WERI-Rb-1 (cell line): Measurements from ENCODE around the gene SRP68.

Source experiments
- DNase-seq: peaks from one replicate; pipeline ENCODE4 v3.0.0-alpha.2; 2020
- H3K27ac ChIP-seq: fragments of 250-450 bp; sonication (Bioruptor Pico); 2 replicates; pipeline ENCODE4 v1.5.1; 2020; ENCODE audit warnings: mild to moderate bottlenecking, moderate library complexity
- H3K27me3 ChIP-seq: fragments of 250-450 bp; sonication (Bioruptor Pico); 2 replicates; pipeline ENCODE4 v1.5.1; 2021; ENCODE audit warnings: mild to moderate bottlenecking, low read depth, moderate library complexity; ENCODE audit not compliant: insufficient read depth, severe bottlenecking
- H3K36me3 ChIP-seq: fragments of 250-450 bp; sonication (Bioruptor Pico); 2 replicates; pipeline ENCODE4 v1.5.1; 2020; ENCODE audit warnings: mild to moderate bottlenecking, moderate library complexity
- H3K4me3 ChIP-seq: 2 replicates; pipeline ENCODE4 v1.5.1; 2011; ENCODE audit warnings: low read depth, mild to moderate bottlenecking, control low read depth, low read length
- H3K9me3 ChIP-seq: fragments of 250-450 bp; sonication (Bioruptor Pico); 2 replicates; pipeline ENCODE4 v1.5.1; 2021; ENCODE audit warnings: mild to moderate bottlenecking, moderate library complexity; ENCODE audit not compliant: severe bottlenecking
- TF ChIP-seq, protein P1 (sequence below): IDR thresholded peaks from 2 replicates; pipeline ENCODE4 v1.5.1; 2011; ENCODE audit warnings: low read depth, mild to moderate bottlenecking, control low read depth, inconsistent platforms, low read length

Gene SRP68

DNA sequence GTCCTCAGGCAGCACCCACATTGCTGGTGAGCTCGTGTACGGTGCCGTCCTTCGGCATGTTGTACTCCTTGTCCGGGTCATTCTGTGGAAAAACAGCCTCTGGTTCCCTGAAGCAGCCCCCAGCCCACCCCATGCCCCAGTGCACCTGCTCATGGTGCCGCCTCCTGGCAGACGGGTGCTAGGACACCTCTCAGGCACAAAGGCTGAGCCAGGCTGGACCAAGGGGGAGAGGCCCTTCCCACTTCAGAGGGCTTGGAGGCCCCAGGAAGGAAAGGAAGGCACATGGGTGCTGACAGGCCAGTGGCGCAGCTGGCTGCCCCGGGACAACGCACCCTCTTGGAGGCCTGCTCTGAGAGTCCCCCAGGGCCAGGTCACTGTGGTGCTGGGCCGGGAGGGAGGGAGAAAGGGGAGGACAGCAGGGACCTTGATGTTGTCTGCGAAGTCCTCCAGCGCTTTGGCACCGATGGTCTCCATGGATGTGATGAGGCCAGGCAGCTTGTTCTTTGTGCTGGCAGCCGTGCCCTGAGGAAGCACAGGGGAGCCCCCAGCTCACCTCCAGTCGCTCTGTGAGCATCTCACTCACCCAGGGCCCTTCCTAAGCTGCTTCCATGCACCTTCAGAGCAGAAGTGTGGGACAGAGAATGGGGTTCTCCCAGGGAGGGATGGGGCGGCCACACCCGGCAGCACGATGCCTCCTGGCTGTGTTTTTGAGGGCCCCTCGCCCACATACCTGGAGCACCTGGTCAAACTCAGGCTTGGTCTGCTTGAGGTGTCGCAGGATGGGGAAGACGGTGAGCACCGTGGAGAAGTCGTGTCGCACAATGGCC, 15.9 kb upstream of the SRP68 start:
- Histone ChIP-seq H3K27ac (no peak overlapping the region), H3K4me3 (no peak overlapping the region), H3K9me3 (no peaks in the 10 kb centered on the region), H3K27me3 (no peaks in the 10 kb centered on the region), H3K36me3 (peaks cover 99% of the 10 kb centered on the region)
- DNase-seq = peak; percentile 63
- TF ChIP-seq, protein P1, sequence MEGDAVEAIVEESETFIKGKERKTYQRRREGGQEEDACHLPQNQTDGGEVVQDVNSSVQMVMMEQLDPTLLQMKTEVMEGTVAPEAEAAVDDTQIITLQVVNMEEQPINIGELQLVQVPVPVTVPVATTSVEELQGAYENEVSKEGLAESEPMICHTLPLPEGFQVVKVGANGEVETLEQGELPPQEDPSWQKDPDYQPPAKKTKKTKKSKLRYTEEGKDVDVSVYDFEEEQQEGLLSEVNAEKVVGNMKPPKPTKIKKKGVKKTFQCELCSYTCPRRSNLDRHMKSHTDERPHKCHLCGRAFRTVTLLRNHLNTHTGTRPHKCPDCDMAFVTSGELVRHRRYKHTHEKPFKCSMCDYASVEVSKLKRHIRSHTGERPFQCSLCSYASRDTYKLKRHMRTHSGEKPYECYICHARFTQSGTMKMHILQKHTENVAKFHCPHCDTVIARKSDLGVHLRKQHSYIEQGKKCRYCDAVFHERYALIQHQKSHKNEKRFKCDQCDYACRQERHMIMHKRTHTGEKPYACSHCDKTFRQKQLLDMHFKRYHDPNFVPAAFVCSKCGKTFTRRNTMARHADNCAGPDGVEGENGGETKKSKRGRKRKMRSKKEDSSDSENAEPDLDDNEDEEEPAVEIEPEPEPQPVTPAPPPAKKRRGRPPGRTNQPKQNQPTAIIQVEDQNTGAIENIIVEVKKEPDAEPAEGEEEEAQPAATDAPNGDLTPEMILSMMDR = peak; percentile 61

DNA sequence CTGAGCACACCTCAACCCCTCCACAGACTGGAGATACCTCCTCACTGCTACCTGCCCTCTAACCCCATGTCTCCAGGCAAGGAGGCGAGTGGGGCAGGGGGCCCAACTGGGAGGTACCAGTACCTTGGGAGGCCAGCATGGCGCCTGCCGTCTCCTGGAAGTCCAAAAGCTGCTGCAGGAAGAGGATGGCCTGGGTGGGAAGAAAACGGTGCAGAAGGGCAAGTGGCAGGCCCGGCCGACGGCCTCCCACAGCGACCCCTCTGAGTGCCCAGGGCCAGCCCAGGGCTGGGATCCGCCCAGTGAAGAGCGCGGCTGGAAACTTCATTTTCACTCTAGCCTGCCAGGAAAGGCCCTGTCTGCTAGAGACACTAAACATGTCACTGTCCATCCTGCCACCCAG, 15.2 kb upstream of the SRP68 start:
- H3K36me3 ChIP-seq = peaks cover 97% of the 10 kb centered on the region
- TF ChIP-seq, protein P1 = no peak

DNA sequence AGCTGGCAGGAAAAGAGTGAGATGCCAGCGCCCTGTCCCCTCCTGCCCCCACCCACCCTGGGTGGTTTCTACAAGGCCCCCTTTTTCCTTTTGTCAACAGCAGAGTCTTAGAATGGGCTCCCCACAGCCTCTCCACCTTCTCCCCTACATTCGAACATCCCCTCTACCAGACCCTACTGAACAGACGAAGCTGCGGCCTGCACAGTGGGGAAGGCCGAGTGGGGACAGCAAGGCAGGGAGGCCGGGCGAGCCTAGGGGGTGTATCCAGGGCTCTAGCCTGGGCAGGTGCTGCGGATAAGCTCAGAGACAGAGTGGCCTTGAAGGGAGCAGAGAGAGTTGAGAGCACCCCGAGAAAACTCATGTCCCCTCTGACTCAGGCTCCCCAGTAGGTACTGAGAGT, 14.1 kb upstream of the SRP68 start:
- Histone ChIP-seq H3K9me3 (no peaks in the 10 kb centered on the region), H3K4me3 (no peak overlapping the region), H3K27me3 (no peaks in the 10 kb centered on the region), H3K27ac (no peak overlapping the region), H3K36me3 (peaks cover 95% of the 10 kb centered on the region)
- TF ChIP-seq, protein P1 = no peak
- DNase-seq = no peak

More for the DNA sequence above, 15.2 kb upstream of the SRP68 start:
- no peak for DNase-seq
- Histone ChIP-seq H3K27me3 (no peaks in the 10 kb centered on the region), H3K27ac (no peak overlapping the region), H3K9me3 (no peaks in the 10 kb centered on the region), H3K4me3 (no peak overlapping the region)

DNA sequence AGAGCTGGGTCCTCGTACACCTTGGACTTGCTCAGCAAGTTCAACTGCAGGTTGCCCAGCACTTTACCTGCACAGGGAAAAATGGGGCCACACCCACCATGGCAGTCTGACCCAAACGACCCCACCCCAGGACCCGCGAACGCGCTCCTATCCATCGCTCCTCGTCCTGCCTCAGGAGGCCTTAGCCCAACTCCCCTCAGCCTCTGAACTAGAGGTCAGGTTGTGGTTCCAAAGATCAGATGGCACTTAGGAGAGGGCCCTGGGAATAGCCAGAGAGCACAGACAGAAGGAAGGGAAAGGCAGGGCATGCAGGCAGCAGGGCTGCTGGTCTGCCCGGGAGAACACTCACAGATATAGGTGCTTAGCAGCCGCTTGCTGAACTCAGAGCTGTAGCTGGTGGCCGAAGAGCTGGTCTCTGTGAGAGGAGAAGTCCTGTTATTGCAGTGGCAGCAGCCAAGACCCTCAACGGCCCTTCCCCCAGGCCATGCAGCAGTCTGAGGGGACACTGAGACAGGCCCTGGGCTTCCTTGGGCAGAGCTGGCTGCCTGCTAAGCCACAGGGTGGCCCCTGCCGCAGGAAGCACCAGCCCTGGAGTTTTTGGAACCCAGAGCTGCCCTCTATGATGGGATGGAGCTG, 13.5 kb upstream of the SRP68 start:
- peaks cover 90% of the 10 kb centered on the region for H3K36me3 ChIP-seq

DNA sequence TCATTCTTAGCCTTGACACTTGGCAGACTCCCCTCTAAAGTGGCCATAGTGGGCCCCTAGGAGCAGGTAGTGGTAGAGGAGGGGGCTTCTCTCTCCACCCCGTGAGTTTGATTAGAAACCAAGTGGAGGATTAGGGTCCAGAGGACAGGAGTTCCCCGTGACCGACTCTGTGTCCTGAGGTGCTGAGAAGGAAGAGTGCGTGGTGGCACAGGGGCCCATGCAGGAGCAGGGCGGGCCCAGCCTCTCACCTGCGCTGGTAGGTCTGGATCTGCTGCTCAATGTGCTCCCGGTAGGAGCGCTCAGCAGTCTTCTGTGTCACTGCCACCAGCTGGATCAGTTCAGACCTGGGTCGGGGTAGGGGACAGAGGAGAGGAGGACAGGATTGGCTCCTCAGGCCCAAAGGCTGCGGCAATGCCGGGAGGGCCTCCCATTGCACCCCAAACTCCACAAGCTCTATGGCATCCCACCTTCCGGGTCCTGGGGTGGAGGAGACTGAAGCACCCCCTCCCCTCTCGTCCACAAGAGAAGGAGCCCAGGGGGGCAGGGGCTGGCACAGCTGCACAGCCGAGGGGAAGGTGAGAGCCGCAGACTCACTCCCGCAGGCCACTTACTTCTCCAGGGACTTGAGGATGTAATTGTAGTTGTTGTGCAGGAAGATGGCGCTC, 12.9 kb upstream of the SRP68 start:
- peak overlapping the region; percentile 26; the same call in 1 of the 2 replicates for H3K27ac ChIP-seq
- no peak for DNase-seq
- H3K9me3 ChIP-seq = no peaks in the 10 kb centered on the region
- H3K27me3 ChIP-seq = no peaks in the 10 kb centered on the region
- H3K4me3 ChIP-seq = no peak overlapping the region
- TF ChIP-seq, protein P1 = no peak
- peaks cover 83% of the 10 kb centered on the region for H3K36me3 ChIP-seq

More for the DNA sequence above, 13.5 kb upstream of the SRP68 start:
- TF ChIP-seq, protein P1 = no peak
- H3K27me3 ChIP-seq = no peaks in the 10 kb centered on the region
- H3K9me3 ChIP-seq = no peaks in the 10 kb centered on the region
- no peak for DNase-seq
- H3K4me3 ChIP-seq = no peak overlapping the region
- H3K27ac ChIP-seq = no peak overlapping the region
